GM23338 (cell line): Measurements from ENCODE around the gene PIK3C2A.

ENCODE experiments used
- CTCF ChIP-seq, 2 experiments: fragments of 200-600 bp in 1 of 2; sonication (generic) in 1 of 2; conservative IDR thresholded peaks; 2 replicates each; pipeline versions ENCODE4 v1.5.1 to v1.6.1; 2016 to 2017; ENCODE audit warnings: antibody characterized with exemption in 2 of 2, low read depth in 2 of 2, mild to moderate bottlenecking in 2 of 2, moderate library complexity in 1 of 2
- EZH2 ChIP-seq: fragments of 200-600 bp; sonication (generic); IDR thresholded peaks from one replicate; pipeline ENCODE4 v1.8.0; 2017; ENCODE audit warnings: antibody characterized with exemption, mild to moderate bottlenecking, low read depth; ENCODE audit not compliant: unreplicated experiment
- EZH2phosphoT487 ChIP-seq: fragments of 200-600 bp; sonication (generic); IDR thresholded peaks from one replicate; pipeline ENCODE4 v1.8.1; 2018; ENCODE audit warnings: antibody characterized with exemption; ENCODE audit not compliant: unreplicated experiment
- POLR2AphosphoS5 ChIP-seq: IDR thresholded peaks from 2 replicates; pipeline ENCODE4 v1.6.1; 2016; ENCODE audit warnings: antibody characterized with exemption, low read depth

GRCh38 chr11:17240780-17241179 is 33.0 kb upstream of the PIK3C2A start:
- TF ChIP-seq POLR2AphosphoS5 (no peak), CTCF (conservative IDR thresholded peaks at IDR 0.05; ENCODE audit: low read depth in 2 of 2) (no peak), EZH2phosphoT487 (no peak), EZH2 (no peak)
